Endodermal cell (in vitro differentiated cells): ENCODE results near the gene TUBE1. TPM values are rescaled to one million over a fixed set of nuclear protein-coding genes. Genes with fewer than 3 reads are reported as not detected.

Experiments used
- DNase-seq: peaks from one replicate; pipeline ENCODE4 v3.0.0-alpha.2; 2017
- H3K27ac ChIP-seq: 2 replicates; pipeline ENCODE4 v1.5.1; 2013; ENCODE audit warnings: mild to moderate bottlenecking, low read depth, low read length, moderate library complexity
- H3K27me3 ChIP-seq: 2 replicates; pipeline ENCODE4 v1.6.1; 2013; ENCODE audit warnings: mild to moderate bottlenecking, low read length, moderate library complexity; ENCODE audit not compliant: insufficient read depth, control insufficient read depth, poor library complexity, severe bottlenecking
- H3K36me3 ChIP-seq: 2 replicates; pipeline ENCODE4 v1.7.0; 2013; ENCODE audit warnings: mild to moderate bottlenecking, low read length, moderate library complexity; ENCODE audit not compliant: control insufficient read depth, insufficient read depth
- H3K4me1 ChIP-seq: one replicate; pipeline ENCODE4 v1.7.0; 2013; ENCODE audit warnings: low read length; ENCODE audit not compliant: control insufficient read depth, insufficient read depth
- H3K4me3 ChIP-seq: 2 replicates; pipeline ENCODE4 v1.5.1; 2013; ENCODE audit warnings: mild to moderate bottlenecking, low read length, moderate library complexity
- H3K9ac ChIP-seq: 2 replicates; pipeline ENCODE4 v1.6.1; 2013; ENCODE audit warnings: mild to moderate bottlenecking, low read length, moderate library complexity; ENCODE audit not compliant: poor library complexity, severe bottlenecking; ENCODE audit errors: extremely low read depth
- H3K9me3 ChIP-seq: 2 replicates; pipeline ENCODE4 v1.6.1; 2013; ENCODE audit warnings: mild to moderate bottlenecking, low read length, moderate library complexity; ENCODE audit not compliant: control insufficient read depth
- H3K27ac Mint-ChIP-seq: 2 replicates; pipeline ENCODE4 v1.8.0; 2020; ENCODE audit warnings: mixed read lengths
- H3K27me3 Mint-ChIP-seq: 2 replicates; pipeline ENCODE4 v1.8.0; 2021; ENCODE audit warnings: mild to moderate bottlenecking, mixed read lengths; ENCODE audit not compliant: insufficient read depth
- H3K36me3 Mint-ChIP-seq: 2 replicates; pipeline ENCODE4 v1.8.0; 2020; ENCODE audit warnings: low read depth, mixed read lengths
- H3K4me1 Mint-ChIP-seq: 2 replicates; pipeline ENCODE4 v1.8.0; 2020; ENCODE audit warnings: mixed read lengths
- H3K4me3 Mint-ChIP-seq: 2 replicates; pipeline ENCODE4 v1.8.0; 2020; ENCODE audit warnings: mild to moderate bottlenecking, moderate library complexity, mixed read lengths
- H3K9me3 Mint-ChIP-seq: 2 replicates; pipeline ENCODE4 v1.8.0; 2020; ENCODE audit warnings: mild to moderate bottlenecking, mixed read lengths
- CTCF ChIP-seq: fragments of 200-600 bp; sonication (generic); conservative IDR thresholded peaks from 2 replicates; pipeline ENCODE4 v1.5.0; 2021; ENCODE audit warnings: antibody characterized with exemption, mild to moderate bottlenecking
- WGBS, 2 experiments: methylation state at CpG; one replicate each; pipeline versions ENCODE4 v1.1.5 to v1.1.7; 2013; ENCODE audit warnings: missing lambda C conversion rate in 2 of 2, mixed read lengths in 1 of 2; ENCODE audit not compliant: insufficient coverage in 1 of 2, insufficient read length in 1 of 2; 5-methylcytosine and 5-hydroxymethylcytosine counted together
- total RNA-seq, 2 donors: library from RNA; stranded (reverse); fragmentation: NEBNext Ultra II Directional in 1 of 2; extraction: Animal tissue kit (Norgen Biotek cat#: 25700) in 1 of 2; gene quantifications; 2 replicates in 1 of 2; 3 replicates in 1 of 2; pipeline ENCODE4 v1.2.1, GENCODE V29; 2021

Gene TUBE1
- total RNA-seq, 2 donors from 2014 or later, result 27.7 to 40.2 TPM

GRCh38 chr6:112117554-112117953 lies 30.3 kb upstream of the TUBE1 start:
- no peak overlapping the region for H3K9ac ChIP-seq
- Mint-ChIP-seq H3K27ac (no peak overlapping the region), H3K4me1 (peaks cover 5% of the 10 kb centered on the region)

GRCh38 chr6:112116221-112116620 lies 28.9 kb upstream of the TUBE1 start:
- no peak overlapping the region for H3K27ac ChIP-seq
- H3K9me3 ChIP-seq, result no peaks in the 10 kb centered on the region
- Mint-ChIP-seq H3K4me3 (no peak overlapping the region), H3K27ac (no peak overlapping the region), H3K27me3 (no peaks in the 10 kb centered on the region), H3K4me1 (peaks cover 8% of the 10 kb centered on the region), H3K36me3 (no peaks in the 10 kb centered on the region), H3K9me3 (no peaks in the 10 kb centered on the region)
- TF ChIP-seq CTCF, result peak; percentile 60
- no peaks in the 10 kb centered on the region for H3K36me3 ChIP-seq
- no peak overlapping the region for H3K4me3 ChIP-seq
- no peaks in the 10 kb centered on the region for H3K27me3 ChIP-seq
- DNase-seq, result no peak
- peaks cover 6% of the 10 kb centered on the region for H3K4me1 ChIP-seq
- H3K9ac ChIP-seq, result no peak overlapping the region
- 100% methylated on average over 1 of the region's 1 CpG; no CpG with 5 or more reads in 1 of the 2 experiments for WGBS, 2 experiments

More at GRCh38 chr6:112117554-112117953, 30.3 kb upstream of the TUBE1 start:
- H3K27me3 ChIP-seq, result no peaks in the 10 kb centered on the region
- no peaks in the 10 kb centered on the region for H3K36me3 ChIP-seq
- H3K9me3 ChIP-seq, result no peaks in the 10 kb centered on the region
- Mint-ChIP-seq H3K27me3 (no peaks in the 10 kb centered on the region), H3K9me3 (no peaks in the 10 kb centered on the region), H3K4me3 (no peak overlapping the region), H3K36me3 (no peaks in the 10 kb centered on the region)
- peaks cover 3% of the 10 kb centered on the region for H3K4me1 ChIP-seq
- no peak for DNase-seq
- 94 to 100% methylated on average over 1 of the region's 1 CpG for WGBS, 2 experiments
- TF ChIP-seq CTCF, result no peak
- no peak overlapping the region for H3K4me3 ChIP-seq
- H3K27ac ChIP-seq, result no peak overlapping the region

GRCh38 chr6:112114577-112115223 lies 27.4 kb upstream of the TUBE1 start:
- Histone ChIP-seq H3K36me3 (no peaks in the 10 kb centered on the region), H3K9me3 (no peaks in the 10 kb centered on the region), H3K27ac (no peak overlapping the region), H3K4me3 (no peak overlapping the region), H3K27me3 (no peaks in the 10 kb centered on the region), H3K4me1 (peaks cover 6% of the 10 kb centered on the region), H3K9ac (no peak overlapping the region)
- Mint-ChIP-seq H3K27me3 (no peaks in the 10 kb centered on the region), H3K9me3 (no peaks in the 10 kb centered on the region), H3K4me1 (peaks cover 8% of the 10 kb centered on the region), H3K36me3 (no peaks in the 10 kb centered on the region), H3K4me3 (no peak overlapping the region), H3K27ac (no peak overlapping the region)
- DNase-seq, result no peak
- WGBS, 2 experiments, result 97 to 100% methylated on average over 1 to 3 of the region's 3 CpGs
- no peak for TF ChIP-seq CTCF
